GM19025 (cell line): Measurements from ENCODE around the gene SLIT2.

Experiments
- ATAC-seq: cut with Tn5 transposase; IDR thresholded peaks from one replicate; pipeline ENCODE4 v1.9.1; 2021; ENCODE audit warnings: mild to moderate bottlenecking, low read depth, moderate library complexity; ENCODE audit not compliant: unreplicated experiment

SLIT2 gene

DNA sequence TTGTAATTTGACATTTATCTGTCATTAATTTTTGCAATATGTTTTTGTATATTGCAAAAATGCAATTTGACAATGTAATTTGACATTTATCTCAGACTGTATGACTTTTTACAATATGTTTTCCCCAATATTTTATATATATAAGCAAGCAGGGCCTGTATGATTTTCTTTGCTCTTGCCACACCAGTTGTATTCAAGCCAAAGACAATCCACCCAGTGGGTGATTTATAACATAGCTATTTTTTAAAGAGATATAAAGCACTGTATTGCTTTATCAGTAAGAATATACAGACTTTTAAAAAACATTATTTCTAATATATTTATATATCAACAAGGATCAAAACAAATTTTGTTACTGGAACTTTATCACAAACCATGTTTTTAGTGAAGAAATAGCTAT lies 47.3 kb downstream of the SLIT2 start:
- ATAC-seq, result no peak

DNA sequence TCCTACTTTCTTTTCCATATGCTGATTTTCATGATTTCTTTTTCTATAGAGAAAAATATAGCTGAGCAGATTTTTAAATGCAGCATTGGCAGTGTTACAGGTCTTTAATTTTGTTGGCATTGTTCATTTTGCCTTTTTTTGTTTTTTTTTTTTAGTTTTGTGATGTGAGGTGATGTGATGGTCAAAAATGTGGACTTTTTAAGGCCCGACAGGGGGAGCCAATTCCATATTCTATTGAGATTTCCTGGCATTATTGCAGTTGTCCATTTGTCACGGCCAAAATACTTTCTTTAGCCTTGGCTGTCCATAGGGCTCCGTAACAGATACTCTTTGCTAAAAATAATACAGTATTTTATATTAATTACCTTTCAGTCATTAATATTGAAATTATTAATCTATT lies 47.8 kb downstream of the SLIT2 start:
- ATAC-seq, result no peak

DNA sequence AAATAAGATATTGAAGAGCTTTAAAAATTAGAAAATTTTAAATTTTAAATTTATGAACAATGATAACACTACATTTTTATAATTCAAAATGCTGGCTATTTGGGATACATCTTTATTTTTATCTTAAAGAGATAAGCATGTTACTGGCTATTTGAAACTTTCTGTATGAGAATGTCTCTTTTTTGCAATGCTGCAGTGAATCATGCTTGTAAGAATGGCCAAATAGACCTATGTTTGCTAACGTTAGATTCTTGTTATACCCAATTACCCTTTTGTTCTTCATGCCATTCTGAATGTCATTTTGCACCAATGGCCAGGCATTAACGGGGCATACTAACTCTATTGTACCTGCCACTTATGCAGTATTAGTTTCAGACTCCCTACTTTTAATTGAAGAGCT lies 49.5 kb downstream of the SLIT2 start:
- no peak for ATAC-seq
